GM21786 (cell line): Measurements from ENCODE around the gene WDR82.

Experiments
- ATAC-seq: cut with Tn5 transposase; IDR thresholded peaks from one replicate; pipeline ENCODE4 v1.9.1; 2021; ENCODE audit not compliant: unreplicated experiment

Gene WDR82

DNA sequence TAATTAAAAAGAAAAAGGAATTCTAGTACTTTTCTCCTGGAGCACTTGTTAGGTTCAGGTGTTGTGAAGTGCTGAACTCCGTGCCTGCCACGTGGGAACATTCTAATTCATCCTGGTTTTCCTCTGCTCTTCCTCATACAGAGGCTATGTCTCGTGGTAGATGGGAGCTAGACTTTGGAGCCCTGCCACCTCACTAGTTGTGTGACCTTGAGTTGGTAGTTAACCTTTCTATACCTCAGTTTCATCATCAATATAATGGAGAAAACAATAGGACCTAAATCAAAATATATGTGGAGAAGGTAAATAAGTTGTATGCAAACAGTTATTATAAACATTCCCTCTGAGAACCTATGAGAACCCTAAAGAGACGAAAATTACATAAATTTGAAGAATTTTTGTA is 69.9 kb downstream of the WDR82 start:
- no peak for ATAC-seq

DNA sequence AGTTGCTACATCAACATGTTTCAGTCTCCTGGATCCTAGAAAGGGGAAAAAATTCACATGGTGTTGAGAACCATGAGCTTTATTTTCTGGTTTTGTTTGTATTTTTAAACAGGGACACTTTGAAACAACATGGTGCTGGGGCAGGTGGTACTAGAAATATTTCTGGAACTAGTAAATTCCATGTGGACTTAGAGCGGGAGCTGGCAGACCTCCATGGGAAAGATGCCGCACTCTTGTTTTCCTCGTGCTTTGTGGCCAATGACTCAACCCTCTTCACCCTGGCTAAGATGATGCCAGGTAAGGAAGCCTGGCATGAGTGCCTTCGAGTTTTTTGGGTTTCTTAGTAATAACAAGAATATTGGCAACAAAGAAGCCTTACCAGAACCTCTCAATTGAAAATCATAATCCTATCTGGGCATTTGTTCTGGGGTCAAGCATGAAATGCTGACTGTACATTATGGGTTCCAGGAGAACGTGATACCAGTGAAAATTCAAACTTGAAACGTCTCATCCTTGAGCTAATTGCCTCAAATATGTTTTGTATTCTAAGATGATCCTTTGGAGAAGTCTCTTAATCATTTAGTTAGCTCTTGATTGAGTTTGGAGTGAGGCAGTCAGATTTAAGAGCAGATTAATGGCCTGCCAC is 72.6 kb downstream of the WDR82 start:
- no peak for ATAC-seq
